ENCODE data around the gene TBC1D4.

DNA sequence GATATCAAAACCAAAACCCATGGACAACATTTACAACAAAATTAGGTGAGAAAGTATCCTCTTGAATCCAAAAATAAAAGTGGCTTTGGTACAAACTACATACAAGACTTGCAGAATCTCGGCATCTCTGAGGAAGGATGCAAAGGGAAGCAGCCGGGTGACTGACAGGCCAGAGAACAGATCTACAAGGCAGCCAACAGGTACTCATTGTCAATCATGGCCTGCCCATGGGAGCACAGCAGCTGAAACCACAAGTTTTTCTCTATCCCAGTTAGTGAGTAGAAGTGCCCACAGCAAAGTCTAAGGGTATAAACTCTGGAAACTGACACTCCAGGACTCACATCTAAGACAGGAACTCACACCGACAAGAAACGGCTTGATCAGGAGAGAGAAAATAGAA, 74.5 kb downstream of the TBC1D4 start:
- TF ChIP-seq, protein P1, sequence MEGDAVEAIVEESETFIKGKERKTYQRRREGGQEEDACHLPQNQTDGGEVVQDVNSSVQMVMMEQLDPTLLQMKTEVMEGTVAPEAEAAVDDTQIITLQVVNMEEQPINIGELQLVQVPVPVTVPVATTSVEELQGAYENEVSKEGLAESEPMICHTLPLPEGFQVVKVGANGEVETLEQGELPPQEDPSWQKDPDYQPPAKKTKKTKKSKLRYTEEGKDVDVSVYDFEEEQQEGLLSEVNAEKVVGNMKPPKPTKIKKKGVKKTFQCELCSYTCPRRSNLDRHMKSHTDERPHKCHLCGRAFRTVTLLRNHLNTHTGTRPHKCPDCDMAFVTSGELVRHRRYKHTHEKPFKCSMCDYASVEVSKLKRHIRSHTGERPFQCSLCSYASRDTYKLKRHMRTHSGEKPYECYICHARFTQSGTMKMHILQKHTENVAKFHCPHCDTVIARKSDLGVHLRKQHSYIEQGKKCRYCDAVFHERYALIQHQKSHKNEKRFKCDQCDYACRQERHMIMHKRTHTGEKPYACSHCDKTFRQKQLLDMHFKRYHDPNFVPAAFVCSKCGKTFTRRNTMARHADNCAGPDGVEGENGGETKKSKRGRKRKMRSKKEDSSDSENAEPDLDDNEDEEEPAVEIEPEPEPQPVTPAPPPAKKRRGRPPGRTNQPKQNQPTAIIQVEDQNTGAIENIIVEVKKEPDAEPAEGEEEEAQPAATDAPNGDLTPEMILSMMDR (conservative IDR thresholded peaks at IDR 0.05; ENCODE audit: low read length): no peak
- no peak for TF ChIP-seq EZH2phosphoT487 (IDR thresholded peaks at IDR 0.05; ENCODE audit: borderline replicate concordance)
